HG02763 (cell line): ENCODE results near the gene ENO3.

Source experiments
- ATAC-seq: cut with Tn5 transposase; IDR thresholded peaks from one replicate; pipeline ENCODE4 v1.9.1; 2021; ENCODE audit warnings: mild to moderate bottlenecking, moderate library complexity; ENCODE audit not compliant: unreplicated experiment

ENO3 gene

GRCh38 chr17:5003214-5003867 is 52.4 kb downstream of the ENO3 start:
- no peak for ATAC-seq
